ENCODE data around the gene PYCR2.

The PYCR2 gene

DNA sequence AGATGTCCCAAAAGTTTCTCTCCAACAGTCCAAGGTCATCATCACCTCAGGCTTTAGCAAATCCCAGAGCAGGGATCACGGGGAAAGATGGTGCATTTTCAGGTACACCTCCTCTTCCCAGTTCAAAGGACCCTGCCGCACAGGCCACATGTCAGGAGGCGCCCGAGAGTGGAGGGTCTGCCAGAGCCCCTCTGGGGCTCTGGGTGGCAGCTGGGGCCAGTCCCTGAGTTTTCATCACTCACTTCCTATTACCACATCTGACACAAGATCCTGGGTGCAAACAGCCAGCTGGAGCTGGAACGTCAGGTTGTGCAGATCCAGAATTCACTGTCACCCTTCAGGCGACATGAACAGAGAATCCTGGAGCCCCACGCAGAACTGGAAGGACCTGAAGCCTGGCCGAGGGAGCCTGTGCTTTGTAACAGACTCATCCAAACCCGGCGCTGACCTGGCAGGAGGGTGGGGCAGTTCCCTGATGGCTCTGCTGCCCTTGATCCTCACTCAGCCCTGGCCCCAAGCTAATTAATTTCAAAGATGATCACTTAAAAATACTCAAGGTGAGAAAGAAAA, 50.7 kb downstream of the PYCR2 start:
- no peak for DNase-seq

DNA sequence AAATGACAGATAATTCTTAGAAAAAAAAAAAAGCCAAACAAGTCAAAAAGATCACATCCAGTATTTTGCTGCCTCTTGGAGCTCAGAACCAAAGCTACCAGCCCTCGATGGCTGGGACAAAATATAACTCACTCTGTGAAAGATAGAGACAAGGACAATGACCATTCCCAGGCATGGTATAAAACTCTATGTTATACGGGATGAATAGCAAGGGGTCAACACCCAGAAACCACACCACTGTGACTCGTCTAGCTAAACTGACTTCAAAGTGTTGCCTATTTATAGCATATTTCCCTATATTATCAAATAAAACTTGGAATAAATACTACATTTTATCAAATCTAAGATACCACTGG, 52.0 kb downstream of the PYCR2 start:
- DNase-seq = no peak

DNA sequence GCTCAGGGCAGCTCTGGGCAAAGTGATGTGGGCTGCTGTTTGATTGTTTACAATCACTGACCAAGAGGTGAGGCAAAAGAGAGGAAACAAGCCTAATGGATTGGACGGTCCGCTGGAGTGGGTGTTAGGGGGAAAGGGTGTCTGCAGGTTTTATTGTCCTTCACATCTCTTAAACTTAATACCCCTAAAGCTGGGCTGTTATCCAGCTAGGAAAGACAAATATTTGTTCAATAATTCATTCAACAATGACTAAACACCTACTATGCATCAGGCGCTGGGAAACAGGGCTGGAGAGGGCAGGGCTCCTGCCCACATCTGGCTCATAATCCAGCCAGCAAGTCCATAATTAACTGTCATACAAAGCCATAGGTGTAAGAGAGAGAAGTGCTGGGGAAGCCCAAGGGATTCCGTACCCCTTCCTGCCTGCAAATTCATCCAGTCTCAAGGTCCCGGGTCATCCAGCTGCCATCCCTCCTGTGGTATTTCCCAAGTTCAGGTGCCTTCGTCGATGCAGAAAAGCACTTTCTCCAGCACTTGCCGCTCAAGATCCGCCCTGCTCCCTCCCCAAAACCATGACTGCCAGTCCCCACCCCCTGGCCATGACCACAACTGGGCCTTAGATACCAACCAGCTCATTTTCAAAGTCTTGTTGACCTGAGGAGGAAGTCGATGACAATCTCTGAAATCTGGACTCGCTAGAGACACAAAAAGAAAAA, 52.5 kb downstream of the PYCR2 start:
- DNase-seq = no peak

DNA sequence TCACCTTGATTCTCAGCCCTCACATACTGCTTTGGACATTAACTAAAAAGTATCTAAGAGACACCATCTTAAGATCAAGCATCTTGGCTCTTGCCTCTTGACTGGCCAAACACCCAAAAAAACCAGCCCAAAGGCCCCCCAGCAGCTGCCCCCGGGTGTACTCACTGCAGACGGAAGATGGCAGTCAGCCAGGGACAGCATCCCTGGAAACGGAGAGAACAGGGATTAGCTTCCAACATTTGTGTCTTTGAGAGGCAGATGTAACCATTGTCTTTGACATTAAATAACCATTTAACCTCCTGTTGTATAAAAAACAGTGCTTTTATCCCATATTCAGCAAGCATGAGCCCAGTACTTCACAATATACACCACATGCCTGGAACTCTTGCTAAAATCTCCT, 53.1 kb downstream of the PYCR2 start:
- DNase-seq = no peak

Measured in 8988T (cell line).